Astrocyte of the spinal cord (primary cell): ENCODE data around the gene SAP30L.

ENCODE experiments used
- DNase-seq: peaks from one replicate; pipeline ENCODE4 v3.0.0; 2011; ENCODE audit warnings: low read depth, low spot score
- H3K4me3 ChIP-seq: 2 replicates; pipeline ENCODE4 v1.5.1; 2011; ENCODE audit warnings: low read depth, mild to moderate bottlenecking, low read length, moderate library complexity
- in situ Hi-C: cut with HindIII; loops from 2 replicates; pipeline ENCODE4 v1.10.0; 2017; ENCODE audit warnings: low sequenced_read_pairs
- TF ChIP-seq, protein P1 (sequence below): IDR thresholded peaks from 2 replicates; pipeline ENCODE4 v1.5.1; 2012; ENCODE audit warnings: low read depth, mild to moderate bottlenecking, low read length, inconsistent platforms

The SAP30L gene

DNA sequence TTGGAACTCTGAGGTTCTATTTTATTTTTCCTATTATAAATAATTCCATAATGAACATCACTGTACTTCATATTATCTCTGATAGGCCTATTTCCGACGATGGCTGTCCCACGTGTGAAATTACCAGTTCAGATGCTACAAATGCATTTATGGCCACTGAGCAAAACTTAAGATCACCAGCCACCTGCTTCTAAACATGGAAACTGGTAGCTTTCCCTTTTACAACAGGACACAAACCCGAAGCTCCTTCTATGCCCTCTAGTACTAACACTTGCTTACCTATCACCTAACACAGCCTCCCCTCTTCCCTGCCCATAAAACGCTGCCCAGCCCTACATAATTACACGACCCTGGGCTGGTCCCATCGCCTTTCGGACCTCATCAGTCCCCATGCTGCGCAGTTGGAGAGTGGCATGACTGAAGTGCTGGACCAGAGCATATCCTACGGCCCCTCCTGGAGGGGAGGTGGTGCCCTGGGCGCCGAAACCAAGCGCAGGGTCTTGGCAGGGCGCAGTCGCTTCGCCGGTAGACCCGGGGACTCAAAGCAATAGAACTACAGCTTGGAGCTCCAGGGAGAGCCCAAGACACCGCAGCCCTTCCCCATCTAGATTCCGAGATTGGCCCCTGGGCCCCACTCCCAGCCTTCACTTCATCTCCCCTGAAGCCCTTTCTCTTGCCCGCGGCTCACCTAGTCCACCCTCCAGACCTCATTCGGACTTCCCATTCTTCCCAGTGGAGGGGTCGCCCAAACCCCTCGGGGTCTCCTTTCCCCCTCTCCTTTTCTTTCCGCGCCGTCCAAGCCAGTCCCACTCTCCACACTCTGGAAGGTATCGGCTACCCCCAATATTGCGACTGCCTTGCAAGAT is 1.0 kb upstream of the SAP30L start:
- in situ Hi-C loops, result no loop called here
- TF ChIP-seq, protein P1, sequence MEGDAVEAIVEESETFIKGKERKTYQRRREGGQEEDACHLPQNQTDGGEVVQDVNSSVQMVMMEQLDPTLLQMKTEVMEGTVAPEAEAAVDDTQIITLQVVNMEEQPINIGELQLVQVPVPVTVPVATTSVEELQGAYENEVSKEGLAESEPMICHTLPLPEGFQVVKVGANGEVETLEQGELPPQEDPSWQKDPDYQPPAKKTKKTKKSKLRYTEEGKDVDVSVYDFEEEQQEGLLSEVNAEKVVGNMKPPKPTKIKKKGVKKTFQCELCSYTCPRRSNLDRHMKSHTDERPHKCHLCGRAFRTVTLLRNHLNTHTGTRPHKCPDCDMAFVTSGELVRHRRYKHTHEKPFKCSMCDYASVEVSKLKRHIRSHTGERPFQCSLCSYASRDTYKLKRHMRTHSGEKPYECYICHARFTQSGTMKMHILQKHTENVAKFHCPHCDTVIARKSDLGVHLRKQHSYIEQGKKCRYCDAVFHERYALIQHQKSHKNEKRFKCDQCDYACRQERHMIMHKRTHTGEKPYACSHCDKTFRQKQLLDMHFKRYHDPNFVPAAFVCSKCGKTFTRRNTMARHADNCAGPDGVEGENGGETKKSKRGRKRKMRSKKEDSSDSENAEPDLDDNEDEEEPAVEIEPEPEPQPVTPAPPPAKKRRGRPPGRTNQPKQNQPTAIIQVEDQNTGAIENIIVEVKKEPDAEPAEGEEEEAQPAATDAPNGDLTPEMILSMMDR, result no peak
- DNase-seq, result no peak
- H3K4me3 ChIP-seq, result peak overlapping the region; percentile 86

DNA sequence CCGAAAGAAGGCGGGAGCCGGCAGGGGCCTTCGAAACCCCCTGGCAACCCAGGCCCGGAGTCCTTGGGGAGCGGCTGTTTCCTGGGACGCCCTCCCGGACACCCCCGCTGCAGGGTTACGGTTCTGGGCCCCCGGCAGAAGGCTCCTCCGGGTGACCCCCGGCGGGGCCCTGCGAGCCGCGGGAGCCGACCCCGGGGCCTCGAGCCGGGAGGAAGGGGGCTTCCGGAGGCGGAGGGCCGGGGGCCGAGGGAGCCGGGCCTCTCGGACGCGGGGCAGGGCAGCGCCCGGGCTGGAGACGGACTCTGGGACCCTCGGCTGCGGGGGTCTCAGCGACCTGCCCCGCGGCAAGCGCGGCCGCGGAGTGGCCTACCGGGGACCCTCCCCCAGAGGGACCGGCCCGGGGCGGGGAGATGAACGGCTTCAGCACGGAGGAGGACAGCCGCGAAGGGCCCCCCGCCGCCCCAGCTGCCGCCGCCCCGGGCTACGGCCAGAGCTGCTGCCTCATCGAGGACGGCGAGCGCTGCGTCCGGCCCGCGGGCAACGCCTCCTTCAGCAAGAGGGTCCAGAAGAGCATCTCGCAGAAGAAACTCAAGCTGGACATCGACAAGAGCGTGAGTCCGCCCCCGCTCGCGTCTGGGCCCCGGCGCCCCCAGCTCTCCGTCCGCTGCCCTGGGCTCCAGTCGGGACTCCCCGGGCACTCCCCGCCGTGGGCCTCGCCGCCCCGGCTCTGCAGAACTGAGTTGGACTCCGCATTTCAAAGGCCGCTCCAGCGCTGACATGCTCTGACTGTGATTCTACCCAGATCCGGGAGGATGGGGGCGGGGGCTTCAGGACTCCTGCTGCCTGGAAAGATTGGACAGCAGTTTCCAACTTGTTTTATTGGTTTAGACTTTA is 645 bp downstream of the SAP30L start:
- TF ChIP-seq, protein P1, result no peak
- in situ Hi-C loops, result no loop called here
- H3K4me3 ChIP-seq, result peak overlapping the region; percentile 65
- DNase-seq, result peak; percentile 71

DNA sequence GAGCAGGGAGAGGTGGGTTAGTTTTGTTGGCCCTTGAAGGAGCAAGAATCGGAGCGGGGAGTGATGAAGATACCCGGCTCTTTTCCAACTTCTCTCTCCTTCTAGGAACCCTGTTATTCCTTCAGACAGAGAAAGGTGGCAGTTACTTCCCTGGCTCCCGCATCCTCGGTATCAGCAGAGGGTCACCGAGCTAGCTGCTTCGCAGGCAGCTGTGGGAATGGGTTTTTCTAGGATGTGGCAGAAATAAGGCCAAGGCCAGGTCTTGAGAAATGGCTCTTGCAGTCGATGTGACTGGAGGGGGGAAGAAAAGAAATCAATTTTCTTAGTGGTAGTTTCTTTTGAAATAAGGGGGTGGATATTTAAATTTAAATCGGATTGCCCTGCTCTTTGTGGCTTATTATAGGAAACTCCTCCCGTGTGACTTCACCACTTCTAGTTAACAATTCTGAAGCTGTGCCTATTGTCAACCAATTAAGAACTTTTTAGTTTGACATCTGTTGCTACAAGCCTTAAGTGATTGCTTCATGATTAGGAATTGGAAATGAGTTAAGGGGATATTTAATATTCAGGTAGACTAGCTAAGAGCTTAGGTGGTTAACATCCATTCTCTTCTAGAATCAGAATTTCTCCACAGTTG is 1.4 kb downstream of the SAP30L start:
- H3K4me3 ChIP-seq, result peak overlapping the region; percentile 65
- in situ Hi-C loops, result no loop called here
- TF ChIP-seq, protein P1, result no peak
- no peak for DNase-seq

DNA sequence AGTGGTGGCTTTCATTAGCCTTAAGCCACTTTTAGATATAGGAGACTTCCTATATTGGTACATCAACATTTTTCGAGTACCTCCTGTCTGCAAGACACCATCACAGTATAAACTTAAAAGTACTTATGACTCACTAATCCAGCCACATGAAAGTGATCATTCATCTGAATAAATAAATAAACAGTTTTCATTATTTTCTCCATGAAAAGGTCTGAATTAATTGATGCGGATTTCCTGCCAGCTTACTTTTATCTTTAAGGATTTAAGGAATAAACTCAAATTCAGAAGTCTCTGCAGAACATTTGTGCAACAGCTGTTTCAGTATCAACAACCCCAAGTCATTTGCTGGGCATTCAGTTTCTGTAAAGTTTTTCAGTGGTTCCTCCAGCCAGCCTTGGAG is 4.0 kb downstream of the SAP30L start:
- in situ Hi-C loops, result no loop called here
- TF ChIP-seq, protein P1, result no peak
- no peak overlapping the region for H3K4me3 ChIP-seq
- DNase-seq, result no peak

DNA sequence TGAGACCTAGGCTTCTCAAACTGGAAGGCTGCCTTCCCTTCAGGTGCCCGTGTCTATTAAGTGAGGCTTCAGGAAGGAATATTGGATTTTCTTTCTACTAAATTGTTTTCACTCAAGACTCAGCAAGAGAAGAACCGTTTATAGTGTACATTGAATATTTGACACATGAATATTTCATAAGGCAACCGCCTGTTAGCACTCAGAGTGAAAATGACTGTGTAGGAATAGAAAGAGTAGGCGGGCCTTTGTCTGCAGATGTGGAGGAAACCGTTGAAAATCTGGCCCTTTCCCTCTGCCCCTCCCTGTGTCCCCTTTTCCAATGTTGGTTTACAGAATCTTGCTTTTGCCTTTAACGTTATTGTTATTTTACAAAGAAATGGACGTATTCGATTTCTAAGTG is 6.2 kb downstream of the SAP30L start:
- no peak for DNase-seq
- H3K4me3 ChIP-seq, result no peak overlapping the region
- in situ Hi-C loops, result no loop called here
- TF ChIP-seq, protein P1, result no peak

DNA sequence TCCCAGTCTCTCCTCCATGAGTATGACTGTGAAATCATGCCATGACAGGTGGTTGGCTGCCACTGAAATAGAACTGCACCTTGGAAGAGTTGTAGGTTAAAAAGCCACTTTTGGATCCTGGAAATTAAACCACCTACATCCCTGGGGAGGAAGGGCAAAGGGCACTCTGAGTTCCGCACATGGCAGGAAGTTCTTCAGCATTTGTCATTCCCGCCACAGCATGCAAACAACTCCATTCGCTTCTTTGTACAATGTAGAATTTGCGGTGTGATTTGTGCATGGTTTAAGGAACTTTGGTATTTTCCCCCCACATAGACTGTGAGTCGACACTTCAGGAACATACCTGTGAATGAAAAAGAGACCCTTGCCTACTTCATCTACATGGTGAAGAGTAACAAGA is 9.8 kb downstream of the SAP30L start:
- in situ Hi-C loops, result no loop called here
- H3K4me3 ChIP-seq, result no peak overlapping the region
- TF ChIP-seq, protein P1, result no peak
- no peak for DNase-seq
